Neuronal stem cell (in vitro differentiated cells): ENCODE measurements around the gene PRKAR2A.

Experiments used
- DNase-seq: peaks from one replicate; pipeline ENCODE4 v3.0.0-alpha.2; 2013; ENCODE audit warnings: low spot score
- H2AFZ ChIP-seq: one replicate; pipeline ENCODE4 v1.6.1; 2013; ENCODE audit warnings: mild to moderate bottlenecking, low read length, inconsistent platforms
- H2AK5ac ChIP-seq: 2 replicates; pipeline ENCODE4 v1.6.1; 2013; ENCODE audit warnings: low read depth, mild to moderate bottlenecking, inconsistent platforms, low read length, moderate library complexity, mixed read lengths
- H2BK120ac ChIP-seq: 2 replicates; pipeline ENCODE4 v1.6.1; 2013; ENCODE audit warnings: low read depth, mild to moderate bottlenecking, inconsistent platforms, low read length, moderate library complexity, mixed read lengths
- H2BK12ac ChIP-seq: one replicate; pipeline ENCODE4 v1.6.1; 2013; ENCODE audit warnings: low read length, inconsistent platforms
- H2BK15ac ChIP-seq: 2 replicates; pipeline ENCODE4 v1.6.1; 2013; ENCODE audit warnings: mild to moderate bottlenecking, low read length, inconsistent platforms, mixed read lengths
- H2BK5ac ChIP-seq: one replicate; pipeline ENCODE4 v1.6.1; 2013; ENCODE audit warnings: inconsistent platforms, mild to moderate bottlenecking, low read length, moderate library complexity
- H3K14ac ChIP-seq: one replicate; pipeline ENCODE4 v1.6.1; 2013; ENCODE audit warnings: low read length, inconsistent platforms
- H3K18ac ChIP-seq: 2 replicates; pipeline ENCODE4 v1.6.1; 2013; ENCODE audit warnings: low read length, inconsistent platforms
- H3K23ac ChIP-seq: 2 replicates; pipeline ENCODE4 v1.6.1; 2013; ENCODE audit warnings: low read depth, mild to moderate bottlenecking, mixed read lengths, low read length, inconsistent platforms; ENCODE audit not compliant: poor library complexity
- H3K27ac ChIP-seq: replicated peaks from 3 replicates; pipeline ENCODE4 v1.5.1; 2013; ENCODE audit warnings: low read length, inconsistent platforms
- H3K27me3 ChIP-seq, 3 experiments: 2 replicates each; pipeline ENCODE4 v1.6.1; 2013; ENCODE audit warnings: low read length in 3 of 3, mild to moderate bottlenecking in 2 of 3, inconsistent platforms in 1 of 3, low read depth in 1 of 3, mixed read lengths in 1 of 3, moderate library complexity in 1 of 3; ENCODE audit not compliant: control insufficient read depth in 3 of 3, insufficient read depth in 3 of 3
- H3K36me3 ChIP-seq, 2 donors: replicated peaks in 1 of 2; 2 replicates each; pipeline ENCODE4 v1.6.1; 2013; ENCODE audit warnings: low read length in 2 of 2; ENCODE audit not compliant: control insufficient read depth in 2 of 2, insufficient read depth in 2 of 2
- H3K4ac ChIP-seq: 2 replicates; pipeline ENCODE4 v1.6.1; 2013; ENCODE audit warnings: inconsistent platforms, mild to moderate bottlenecking, low read length, moderate library complexity
- H3K4me1 ChIP-seq, 2 donors: 1 replicate in 1 of 2; 2 replicates in 1 of 2; pipeline ENCODE4 v1.6.1; 2013; ENCODE audit warnings: low read length in 2 of 2, low read depth in 1 of 2; ENCODE audit not compliant: control insufficient read depth in 2 of 2, insufficient read depth in 1 of 2
- H3K4me2 ChIP-seq: one replicate; pipeline ENCODE4 v1.6.1; 2013; ENCODE audit warnings: mild to moderate bottlenecking, low read length, inconsistent platforms; ENCODE audit not compliant: insufficient read depth, poor library complexity, severe bottlenecking
- H3K4me3 ChIP-seq, 2 donors: 2 replicates each; pipeline ENCODE4 v1.5.1; 2013; ENCODE audit warnings: low read length in 2 of 2, mild to moderate bottlenecking in 2 of 2, inconsistent platforms in 1 of 2, moderate library complexity in 1 of 2
- H3K79me1 ChIP-seq: one replicate; pipeline ENCODE4 v1.6.1; 2013; ENCODE audit warnings: low read depth, mild to moderate bottlenecking, inconsistent platforms, low read length, moderate library complexity
- H3K9ac ChIP-seq: one replicate; pipeline ENCODE4 v1.6.1; 2013; ENCODE audit warnings: mild to moderate bottlenecking, low read depth, low read length, inconsistent platforms; ENCODE audit not compliant: poor library complexity
- H3K9me3 ChIP-seq, 2 donors: replicated peaks in 1 of 2; 2 replicates each; pipeline versions ENCODE3 to v1.6.1; 2013; ENCODE audit warnings: low read length in 2 of 2, mild to moderate bottlenecking in 2 of 2, inconsistent platforms in 1 of 2, low read depth in 1 of 2, mixed read lengths in 1 of 2, moderate library complexity in 1 of 2; ENCODE audit not compliant: control insufficient read depth in 2 of 2, insufficient read depth in 1 of 2
- H4K8ac ChIP-seq: one replicate; pipeline ENCODE4 v1.6.1; 2013; ENCODE audit warnings: low read depth, mild to moderate bottlenecking, inconsistent platforms, low read length, moderate library complexity
- H4K91ac ChIP-seq: one replicate; pipeline ENCODE4 v1.6.1; 2013; ENCODE audit warnings: low read length, low read depth, mild to moderate bottlenecking, inconsistent platforms; ENCODE audit not compliant: poor library complexity
- WGBS, 2 donors: extraction: QIAGEN DNeasy Blood & Tissue Kit; methylation state at CpG; one replicate each; pipeline ENCODE4 v1.1.7; 2013; ENCODE audit warnings: missing lambda C conversion rate in 2 of 2, mixed read lengths in 1 of 2; ENCODE audit not compliant: insufficient read length in 2 of 2, insufficient replicate concordance in 1 of 2; ENCODE audit errors: extremely low coverage in 2 of 2; 5-methylcytosine and 5-hydroxymethylcytosine counted together

Gene PRKAR2A

GRCh38 chr3:48709051-48709461 is 138.6 kb downstream of the PRKAR2A start:
- Histone ChIP-seq H3K4me2 (no peak overlapping the region), H3K4ac (no peak overlapping the region), H2BK5ac (no peak overlapping the region), H2BK12ac (no peak overlapping the region), H2BK120ac (no peak overlapping the region), H3K9me3 (no peaks in the 10 kb centered on the region), H2AK5ac (no peak overlapping the region), H3K4me1 (peaks cover 0 to 5% of the 10 kb centered on the region in 2 donors), H3K36me3 (peaks cover 35 to 91% of the 10 kb centered on the region in 2 donors), H3K14ac (no peak overlapping the region), H3K9ac (no peak overlapping the region), H3K18ac (peak overlapping the region; percentile 8), H3K4me3 (no peak overlapping the region), H3K27ac (peak overlapping the region; percentile 24), H4K8ac (no peak overlapping the region), H3K79me1 (peaks cover 7% of the 10 kb centered on the region), H2AFZ (no peak overlapping the region), H3K23ac (no peak overlapping the region), H4K91ac (no peak overlapping the region), H3K27me3 (no peaks in the 10 kb centered on the region), H2BK15ac (no peak overlapping the region)
- no peak for DNase-seq
- WGBS, 2 donors: no CpG with 5 or more reads among the region's 7 CpGs

GRCh38 chr3:48708481-48708889 is 139.2 kb downstream of the PRKAR2A start:
- Histone ChIP-seq H3K36me3 (peaks cover 35 to 88% of the 10 kb centered on the region in 2 donors), H3K27ac (no peak overlapping the region), H2BK15ac (no peak overlapping the region), H3K27me3 (no peaks in the 10 kb centered on the region), H3K4ac (no peak overlapping the region), H2BK120ac (no peak overlapping the region), H2BK5ac (no peak overlapping the region), H3K18ac (no peak overlapping the region), H2AK5ac (no peak overlapping the region), H2AFZ (no peak overlapping the region), H4K8ac (no peak overlapping the region), H3K9me3 (no peaks in the 10 kb centered on the region), H3K4me1 (peaks cover 0 to 5% of the 10 kb centered on the region in 2 donors), H3K23ac (no peak overlapping the region), H3K4me2 (no peak overlapping the region), H4K91ac (no peak overlapping the region), H2BK12ac (no peak overlapping the region), H3K79me1 (peaks cover 7% of the 10 kb centered on the region), H3K4me3 (no peak overlapping the region), H3K14ac (no peak overlapping the region), H3K9ac (no peak overlapping the region)
- no CpG with 5 or more reads among the region's 2 CpGs for WGBS, 2 donors
- no peak for DNase-seq

DNA sequence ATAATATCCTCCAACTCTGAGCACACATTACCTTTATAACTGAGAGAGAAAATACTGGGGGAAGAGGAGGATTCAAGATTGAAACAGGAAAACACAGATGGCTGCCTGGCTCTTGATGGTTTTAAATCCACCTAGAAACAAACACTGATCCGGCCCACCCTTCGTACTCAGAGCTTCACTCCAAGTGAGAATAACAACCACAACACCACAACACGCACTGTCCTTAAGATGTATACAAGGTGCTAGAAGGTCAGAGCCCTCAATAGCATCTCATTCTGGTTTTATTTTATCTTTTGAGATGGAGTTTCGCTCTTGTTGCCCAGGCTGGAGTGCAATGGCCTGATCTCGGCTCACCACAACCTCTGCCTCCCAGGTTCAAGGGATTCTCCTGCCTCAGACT is 140.5 kb downstream of the PRKAR2A start:
- no peak overlapping the region for H3K4ac ChIP-seq
- H3K18ac ChIP-seq: no peak overlapping the region
- H3K23ac ChIP-seq: no peak overlapping the region
- H3K4me2 ChIP-seq: no peak overlapping the region
- H2BK5ac ChIP-seq: no peak overlapping the region
- no peak overlapping the region for H2BK15ac ChIP-seq
- no peak overlapping the region for H3K4me3 ChIP-seq
- H3K79me1 ChIP-seq: peaks cover 4% of the 10 kb centered on the region
- no peaks in the 10 kb centered on the region for H3K9me3 ChIP-seq
- no peak overlapping the region for H2AK5ac ChIP-seq
- H2BK12ac ChIP-seq: no peak overlapping the region
- no peak overlapping the region for H2BK120ac ChIP-seq
- no CpG with 5 or more reads among the region's 5 CpGs for WGBS, 2 donors
- no peak overlapping the region for H4K8ac ChIP-seq
- DNase-seq: no peak
- peaks cover 0 to 4% of the 10 kb centered on the region in 2 donors for H3K4me1 ChIP-seq
- H4K91ac ChIP-seq: no peak overlapping the region
- H3K14ac ChIP-seq: no peak overlapping the region
- no peak overlapping the region for H2AFZ ChIP-seq
- peaks cover 31 to 86% of the 10 kb centered on the region in 2 donors for H3K36me3 ChIP-seq
- H3K27me3 ChIP-seq: no peaks in the 10 kb centered on the region
- no peak overlapping the region for H3K9ac ChIP-seq
- no peak overlapping the region for H3K27ac ChIP-seq

GRCh38 chr3:48702320-48702920 is 145.3 kb downstream of the PRKAR2A start:
- no CpG with 5 or more reads among the region's 6 CpGs for WGBS, 2 donors
- no peak overlapping the region for H3K23ac ChIP-seq

More at GRCh38 chr3:48702320-48702920, 145.3 kb downstream of the PRKAR2A start:
- Histone ChIP-seq H2BK15ac (no peak overlapping the region), H2BK120ac (no peak overlapping the region), H3K27me3 (no peaks in the 10 kb centered on the region), H2AK5ac (no peak overlapping the region), H3K18ac (no peak overlapping the region), H3K9ac (no peak overlapping the region), H2BK5ac (no peak overlapping the region), H2BK12ac (no peak overlapping the region), H3K79me1 (peaks cover 2% of the 10 kb centered on the region), H3K4ac (no peak overlapping the region), H4K91ac (no peak overlapping the region), H3K4me1 (peaks cover 0 to 1% of the 10 kb centered on the region in 2 donors), H3K14ac (no peak overlapping the region), H3K36me3 (peaks cover 18 to 87% of the 10 kb centered on the region in 2 donors), H3K4me2 (no peak overlapping the region), H3K4me3 (no peak overlapping the region), H3K9me3 (peaks cover 0 to 4% of the 10 kb centered on the region in 2 donors), H4K8ac (no peak overlapping the region), H3K27ac (no peak overlapping the region), H2AFZ (no peak overlapping the region)
- DNase-seq: no peak
